Eye (tissue), 1 donor: Measurements from ENCODE around the gene GRK1.
A peak's percentile ranks its signal among the peaks of the same experiment; 100 is the strongest.

Experiments
- DNase-seq: peaks from one replicate; pipeline ENCODE4 v3.0.0-alpha.2; 2015

GRK1 gene

DNA sequence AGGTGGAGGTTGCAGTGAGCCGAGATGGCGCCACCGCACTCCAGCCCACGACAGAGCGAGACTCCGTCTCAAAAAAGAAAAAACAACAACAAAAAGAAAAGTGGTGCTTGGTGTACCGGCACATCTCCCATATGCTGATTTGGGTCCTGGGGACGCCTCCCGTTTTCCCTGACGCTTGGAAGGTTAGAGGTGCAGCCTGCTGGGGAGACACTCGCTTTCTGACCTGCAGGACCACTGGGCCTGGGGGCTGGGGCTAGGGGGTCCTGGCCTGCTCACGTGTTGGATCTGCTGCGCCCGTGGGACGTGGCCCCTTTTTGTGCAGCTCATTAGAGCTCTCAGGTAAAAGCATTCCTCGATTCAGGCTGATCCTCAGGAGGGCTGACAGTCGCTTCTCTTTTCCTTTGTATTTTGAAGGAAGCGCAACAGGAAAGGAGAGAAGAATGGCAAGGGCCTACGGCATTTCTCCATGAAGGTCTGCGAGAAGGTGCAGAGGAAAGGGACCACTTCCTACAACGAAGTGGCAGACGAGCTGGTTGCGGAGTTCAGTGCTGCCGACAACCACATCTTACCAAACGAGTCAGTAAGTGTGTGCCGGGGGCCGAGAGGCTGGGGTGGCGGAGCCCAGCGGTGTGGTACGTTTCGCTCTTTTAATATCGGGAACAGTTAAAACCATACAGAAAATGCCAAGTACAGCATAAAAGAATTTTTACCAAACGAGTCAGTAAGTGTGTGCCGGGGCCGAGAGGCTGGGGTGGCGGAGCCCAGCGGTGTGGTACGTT, 34.1 kb upstream of the GRK1 start:
- DNase-seq, result no peak

GRCh38 chr13:113633485-113633873, 33.5 kb upstream of the GRK1 start:
- DNase-seq, result no peak

GRCh38 chr13:113634279-113635047, 32.6 kb upstream of the GRK1 start:
- no peak for DNase-seq

DNA sequence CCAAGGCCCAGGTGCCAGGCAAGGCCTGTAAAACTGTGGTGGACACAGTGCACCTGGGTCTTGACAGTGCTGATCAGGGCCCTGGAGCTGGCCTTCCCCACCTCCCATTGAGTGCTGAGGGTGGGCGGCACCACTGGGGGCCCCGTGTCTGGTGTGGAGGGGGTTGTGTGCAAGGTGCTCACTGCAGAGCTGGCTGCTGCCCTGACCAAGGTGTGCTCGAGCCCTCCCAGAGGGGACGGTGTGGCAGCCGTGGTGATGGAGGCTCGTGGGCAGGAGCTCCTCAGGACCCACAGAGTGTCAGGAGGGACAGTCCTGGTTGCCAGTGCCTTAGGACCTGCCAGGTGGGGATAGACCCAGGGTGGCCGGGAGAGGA, 32.0 kb upstream of the GRK1 start:
- no peak for DNase-seq

GRCh38 chr13:113635709-113636108, 31.3 kb upstream of the GRK1 start:
- no peak for DNase-seq

GRCh38 chr13:113636266-113636963, 30.6 kb upstream of the GRK1 start:
- no peak for DNase-seq

- no peak for DNase-seq
These were observed 29.5 kb upstream of the GRK1 start for GRCh38 chr13:113637262-113638160.

- DNase-seq, result no peak
These were observed 28.8 kb upstream of the GRK1 start for GRCh38 chr13:113638173-113638746.

GRCh38 chr13:113638806-113639205, 28.2 kb upstream of the GRK1 start:
- DNase-seq, result no peak

- no peak for DNase-seq
These were observed 27.3 kb upstream of the GRK1 start for GRCh38 chr13:113639616-113640262.

DNA sequence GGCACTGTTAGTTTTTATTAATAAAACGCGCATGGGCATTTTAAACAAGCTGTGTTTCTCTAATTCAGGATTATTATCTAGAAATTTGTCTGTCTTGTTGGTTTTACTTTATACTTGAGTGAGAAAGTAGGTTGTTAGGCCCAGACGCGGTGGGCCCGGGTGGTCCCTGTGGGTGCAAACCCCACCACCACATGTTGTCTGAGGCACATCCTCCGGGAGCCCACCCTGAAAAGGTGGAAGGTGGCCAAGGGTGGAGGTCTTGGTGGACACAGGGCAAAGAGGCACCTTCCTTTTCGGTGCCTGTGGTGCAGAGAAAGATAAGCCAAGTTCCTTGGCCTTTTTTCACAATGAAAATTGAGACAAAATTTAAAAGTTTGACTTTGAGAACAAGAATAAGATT, 25.6 kb upstream of the GRK1 start:
- DNase-seq, result no peak

DNA sequence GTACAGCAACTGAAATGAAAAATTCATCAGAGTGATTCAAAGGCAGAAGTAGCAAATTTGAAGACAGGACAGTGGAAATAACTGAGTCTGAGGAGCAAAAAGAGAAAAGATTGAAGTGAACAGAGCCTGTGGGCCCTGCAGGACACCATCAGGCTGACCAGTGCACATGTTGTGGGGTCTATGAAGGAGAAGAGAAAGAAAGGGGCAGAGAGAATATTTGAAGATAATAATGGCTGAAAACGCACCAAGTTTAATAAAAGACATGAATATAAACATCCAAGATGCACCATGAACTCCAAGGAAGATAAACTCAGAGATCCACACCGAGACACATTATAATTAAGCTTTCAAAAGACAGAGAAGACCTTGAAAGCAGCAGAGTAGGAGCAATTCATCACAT, 24.5 kb upstream of the GRK1 start:
- no peak for DNase-seq

- DNase-seq, result peak; percentile 40
These were observed 23.4 kb upstream of the GRK1 start for GRCh38 chr13:113643593-113643992.

GRCh38 chr13:113644800-113645199, 22.2 kb upstream of the GRK1 start:
- no peak for DNase-seq

DNA sequence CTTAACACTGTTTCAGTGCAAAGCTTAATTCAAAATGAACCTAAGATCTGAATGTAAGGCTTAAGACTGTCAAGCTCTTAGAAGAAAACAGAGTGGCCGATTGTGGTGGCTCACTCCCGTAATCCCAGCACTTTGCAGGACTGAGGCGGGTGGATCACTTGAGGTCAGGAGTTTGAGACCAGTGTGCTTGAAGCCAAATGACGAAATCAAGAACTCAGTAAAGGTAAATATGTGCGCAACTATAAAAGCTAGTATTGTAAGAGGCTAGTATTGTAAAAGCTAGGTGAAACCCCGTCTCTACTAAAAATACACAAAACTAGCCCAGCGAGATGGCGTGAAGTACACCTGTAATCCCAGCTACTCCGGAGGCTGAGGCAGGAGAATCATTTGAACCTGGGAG, 21.7 kb upstream of the GRK1 start:
- no peak for DNase-seq

DNA sequence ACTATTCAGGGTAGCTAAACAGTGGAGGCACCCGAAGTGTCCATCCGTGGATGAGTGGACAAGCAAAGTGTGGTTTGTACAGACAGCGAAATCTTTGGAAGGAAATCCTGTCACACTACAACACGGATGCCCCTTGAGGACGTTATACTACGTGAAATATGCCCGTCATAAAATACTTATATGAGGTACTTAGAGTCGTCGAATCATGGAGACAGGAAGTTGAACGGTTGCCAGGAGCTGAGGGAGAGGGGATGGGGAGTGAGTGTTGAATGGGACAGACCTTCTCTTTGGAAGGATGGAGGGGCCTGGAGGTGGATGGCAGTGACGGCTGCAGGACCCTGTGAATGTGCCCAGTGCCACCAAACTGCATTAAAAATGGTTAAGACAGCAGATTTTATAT, 20.6 kb upstream of the GRK1 start:
- no peak for DNase-seq

DNA sequence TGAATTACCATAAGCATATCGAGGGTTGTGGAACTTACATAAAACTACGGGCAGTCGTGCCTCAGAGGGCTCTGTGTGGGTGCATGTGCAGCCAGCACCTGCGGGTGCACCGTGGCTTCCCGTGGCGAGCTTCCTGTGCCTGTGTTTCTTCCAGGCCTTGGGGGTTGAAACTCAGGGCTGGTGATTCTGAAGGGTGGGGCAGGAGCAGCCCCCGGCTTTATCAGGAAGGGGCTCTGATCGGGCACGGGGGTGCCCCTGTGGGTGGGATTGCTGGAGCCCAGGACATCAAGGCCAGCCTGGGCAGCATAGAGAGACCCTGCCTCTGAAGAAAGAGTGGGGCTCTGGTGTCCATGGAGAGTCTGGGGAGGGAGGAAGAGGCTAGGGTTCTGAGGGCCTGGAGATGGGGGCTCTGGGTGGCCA, 20.1 kb upstream of the GRK1 start:
- no peak for DNase-seq

DNA sequence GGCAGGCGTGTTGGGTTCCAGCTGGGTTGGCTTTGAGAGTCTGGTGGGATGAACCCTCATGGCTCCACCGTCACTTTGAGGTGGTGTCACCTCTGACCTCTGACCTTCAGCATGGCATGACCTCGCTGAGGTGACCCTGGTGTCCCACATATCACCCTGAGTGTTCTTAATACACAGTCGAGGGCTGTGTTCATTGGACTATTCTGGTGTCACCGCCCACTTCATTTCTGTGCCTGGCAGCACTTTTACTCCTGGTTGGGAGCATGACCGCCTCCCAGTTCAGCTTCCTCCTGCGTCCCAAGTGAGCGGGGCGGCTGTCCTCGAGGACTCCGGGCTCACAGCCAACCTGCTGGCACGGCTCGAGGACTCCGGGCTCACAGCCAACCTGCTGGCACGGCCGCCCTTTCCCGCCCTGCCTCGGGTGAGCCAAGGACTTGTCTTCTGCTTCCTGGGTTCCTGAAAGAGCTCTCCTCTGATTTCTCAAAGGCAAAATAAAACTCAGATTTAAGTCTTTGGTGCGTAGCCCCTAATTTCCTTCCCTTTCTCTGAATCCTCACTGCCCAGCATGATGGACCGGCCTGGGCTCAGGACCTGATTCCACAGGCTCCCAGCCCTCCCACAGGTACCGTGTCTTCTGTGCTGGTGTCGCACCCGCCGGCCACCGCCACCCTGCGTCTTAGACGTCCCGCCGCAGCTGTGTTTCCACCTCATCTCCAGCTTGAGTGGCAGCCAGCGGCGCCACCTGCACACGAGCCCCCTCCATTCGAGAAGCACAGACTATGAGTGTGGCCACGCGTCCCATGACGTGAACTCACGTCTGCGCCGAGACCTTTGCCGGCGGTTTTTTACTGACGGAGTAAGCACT, 19.4 kb upstream of the GRK1 start:
- no peak for DNase-seq

DNA sequence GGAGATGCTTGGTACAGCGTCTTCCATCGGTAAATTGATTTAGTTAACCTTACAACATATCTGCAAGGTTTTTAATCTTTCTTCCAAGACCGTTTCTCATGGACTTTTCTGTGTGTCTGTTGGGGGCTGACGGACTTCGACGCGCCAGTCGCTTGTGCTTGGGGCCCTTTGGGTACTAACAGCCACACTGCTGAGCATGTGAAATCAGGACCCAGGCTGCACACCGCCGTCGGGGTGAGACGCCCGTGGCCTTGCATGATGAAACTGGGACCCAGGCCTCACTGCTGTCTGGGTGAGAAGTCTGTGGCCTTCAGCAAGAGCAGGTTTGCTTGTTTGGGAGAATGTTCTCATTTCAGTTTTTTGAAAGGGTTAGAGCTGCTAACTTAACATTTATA, 18.8 kb upstream of the GRK1 start:
- DNase-seq, result no peak

GRCh38 chr13:113649212-113649611, 17.8 kb upstream of the GRK1 start:
- no peak for DNase-seq

GRCh38 chr13:113650275-113650674, 16.7 kb upstream of the GRK1 start:
- DNase-seq, result no peak
